ENCODE results near the gene ANKRD10. TPM values are rescaled to one million over a fixed set of nuclear protein-coding genes. Genes with fewer than 3 reads are reported as not detected.
"Not testable (repeated sequence)": the region's sequence is repeated elsewhere in the genome, so short reads cannot be mapped to it uniquely, and the experiment has no call there.

Gene ANKRD10
- total RNA-seq, 1 donor from 2014 or later, result 112 TPM

DNA sequence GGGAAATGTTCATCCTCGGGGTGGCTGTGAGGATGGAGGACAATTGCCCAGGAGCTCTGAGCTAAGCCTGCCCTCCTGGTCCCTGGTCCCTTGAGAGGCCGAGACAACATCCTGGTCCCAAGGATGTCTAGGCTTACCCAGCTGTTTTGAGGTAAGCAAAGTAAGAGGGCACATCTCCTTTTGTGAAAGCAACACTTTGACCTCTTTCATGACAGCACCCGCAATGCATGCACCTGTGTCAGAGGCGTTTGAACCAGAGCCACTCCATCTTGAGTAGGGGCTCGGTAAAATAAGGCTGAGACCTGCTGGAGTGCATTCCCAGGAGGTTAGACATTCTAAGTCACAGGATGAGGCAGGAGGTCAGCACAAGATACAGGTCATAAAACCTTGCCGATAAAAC is 43.1 kb upstream of the ANKRD10 start:
- no peak overlapping the region for H3K27ac Mint-ChIP-seq (ENCODE audit: unreplicated experiment)
- H3K4me1 Mint-ChIP-seq (ENCODE audit: low read depth), result peaks cover 24% of the 10 kb centered on the region
- DNase-seq (ENCODE audit: low spot score), result no peak
- no peaks in the 10 kb centered on the region for H3K27me3 Mint-ChIP-seq (ENCODE audit: low read depth)
- H3K9me3 Mint-ChIP-seq (ENCODE audit: low read depth), result peaks cover 6% of the 10 kb centered on the region
- TF ChIP-seq, protein P1, sequence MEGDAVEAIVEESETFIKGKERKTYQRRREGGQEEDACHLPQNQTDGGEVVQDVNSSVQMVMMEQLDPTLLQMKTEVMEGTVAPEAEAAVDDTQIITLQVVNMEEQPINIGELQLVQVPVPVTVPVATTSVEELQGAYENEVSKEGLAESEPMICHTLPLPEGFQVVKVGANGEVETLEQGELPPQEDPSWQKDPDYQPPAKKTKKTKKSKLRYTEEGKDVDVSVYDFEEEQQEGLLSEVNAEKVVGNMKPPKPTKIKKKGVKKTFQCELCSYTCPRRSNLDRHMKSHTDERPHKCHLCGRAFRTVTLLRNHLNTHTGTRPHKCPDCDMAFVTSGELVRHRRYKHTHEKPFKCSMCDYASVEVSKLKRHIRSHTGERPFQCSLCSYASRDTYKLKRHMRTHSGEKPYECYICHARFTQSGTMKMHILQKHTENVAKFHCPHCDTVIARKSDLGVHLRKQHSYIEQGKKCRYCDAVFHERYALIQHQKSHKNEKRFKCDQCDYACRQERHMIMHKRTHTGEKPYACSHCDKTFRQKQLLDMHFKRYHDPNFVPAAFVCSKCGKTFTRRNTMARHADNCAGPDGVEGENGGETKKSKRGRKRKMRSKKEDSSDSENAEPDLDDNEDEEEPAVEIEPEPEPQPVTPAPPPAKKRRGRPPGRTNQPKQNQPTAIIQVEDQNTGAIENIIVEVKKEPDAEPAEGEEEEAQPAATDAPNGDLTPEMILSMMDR (IDR thresholded peaks at IDR 0.05), result no peak
- H3K4me3 Mint-ChIP-seq (ENCODE audit: unreplicated experiment), result no peak overlapping the region
- no peaks in the 10 kb centered on the region for H3K36me3 Mint-ChIP-seq (ENCODE audit: low read depth)

DNA sequence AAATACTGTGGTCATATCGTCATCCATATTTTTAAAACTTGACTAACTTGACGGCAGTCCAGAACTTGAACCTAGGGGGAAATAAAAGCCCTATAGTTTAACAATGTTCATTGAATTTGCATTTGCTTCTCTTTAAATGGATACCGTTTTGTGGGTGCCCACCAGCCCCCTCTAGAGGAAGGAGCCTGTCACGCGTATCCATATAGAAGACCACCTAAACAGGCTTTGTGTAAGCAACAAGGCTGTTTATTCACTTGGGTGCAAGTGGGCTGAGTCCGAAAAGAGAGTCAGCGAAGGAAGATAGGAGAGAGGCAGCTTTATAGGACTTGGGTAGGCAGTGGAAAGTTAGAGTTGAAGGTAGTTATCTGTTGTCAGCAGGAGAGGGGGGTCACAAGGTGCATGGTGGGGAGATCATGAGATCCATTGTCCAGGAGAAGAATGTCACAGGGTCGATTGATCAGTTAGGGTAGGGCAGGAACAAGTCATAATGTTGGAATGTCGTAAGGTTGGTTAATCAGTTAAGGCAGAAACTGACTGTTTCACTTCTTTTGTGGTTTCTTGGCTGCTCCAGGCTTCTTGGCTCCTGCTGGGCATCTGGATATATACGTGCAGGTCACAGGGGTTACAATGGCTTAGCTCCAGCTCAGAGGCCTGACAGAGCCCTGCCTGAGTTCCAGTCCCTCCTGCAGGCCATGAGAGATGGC is 42.5 kb upstream of the ANKRD10 start:
- DNase-seq (ENCODE audit: low spot score), result no peak
- H3K9me3 Mint-ChIP-seq (ENCODE audit: low read depth), result peaks cover 6% of the 10 kb centered on the region
- no peaks in the 10 kb centered on the region for H3K27me3 Mint-ChIP-seq (ENCODE audit: low read depth)
- H3K36me3 Mint-ChIP-seq (ENCODE audit: low read depth), result no peaks in the 10 kb centered on the region
- H3K4me1 Mint-ChIP-seq (ENCODE audit: low read depth), result peaks cover 24% of the 10 kb centered on the region
- TF ChIP-seq, protein P1 (IDR thresholded peaks at IDR 0.05), result peak; percentile 64
- peak overlapping the region; percentile 65 for H3K27ac Mint-ChIP-seq (ENCODE audit: unreplicated experiment)
- H3K4me3 Mint-ChIP-seq (ENCODE audit: unreplicated experiment), result no peak overlapping the region

DNA sequence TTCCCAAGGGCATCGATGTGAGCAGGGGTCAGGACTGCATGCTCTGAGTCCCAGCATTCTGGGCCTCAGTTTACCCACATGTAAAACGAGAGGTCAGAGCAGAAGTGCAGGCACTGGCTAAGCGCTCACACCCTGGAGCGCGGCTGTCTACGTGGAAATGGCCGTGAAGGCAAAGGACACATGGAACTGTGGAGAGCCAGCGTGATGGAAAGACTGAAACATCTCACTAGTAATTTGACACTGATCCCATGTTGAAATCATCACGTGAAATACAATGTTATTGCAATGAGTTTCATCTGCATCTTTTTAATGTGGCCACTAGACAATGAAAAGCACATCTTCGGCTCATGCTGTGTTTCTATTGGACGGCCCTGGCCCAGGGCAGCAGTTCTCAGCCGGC is 41.3 kb upstream of the ANKRD10 start:
- Mint-ChIP-seq H3K27ac (ENCODE audit: unreplicated experiment) (peak overlapping the region; percentile 41), H3K4me1 (ENCODE audit: low read depth) (peaks cover 32% of the 10 kb centered on the region)
- H3K4me3 Mint-ChIP-seq (ENCODE audit: unreplicated experiment); H3K9me3 Mint-ChIP-seq (ENCODE audit: low read depth); H3K27me3 Mint-ChIP-seq (ENCODE audit: low read depth); DNase-seq (ENCODE audit: low spot score); H3K36me3 Mint-ChIP-seq (ENCODE audit: low read depth): not testable (repeated sequence)

DNA sequence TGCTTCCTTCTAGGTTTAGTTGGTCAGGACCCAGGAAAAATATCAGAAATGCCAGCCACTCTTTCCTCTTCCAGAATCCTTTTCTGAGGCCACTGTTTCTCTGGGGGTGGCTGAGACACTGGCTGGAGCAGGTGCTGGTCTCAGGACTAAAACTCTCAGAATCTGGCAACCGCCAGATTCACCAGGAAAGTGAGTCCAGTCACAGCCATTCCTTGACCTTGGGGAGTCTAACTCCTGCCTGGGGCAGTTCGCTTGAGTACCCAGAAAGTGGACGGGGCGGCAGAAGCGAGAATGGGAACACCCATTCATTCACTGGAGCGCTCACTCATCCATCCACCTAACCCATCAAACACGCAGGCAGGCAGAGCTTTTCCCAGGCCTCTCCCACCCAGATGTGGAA is 40.7 kb upstream of the ANKRD10 start:
- DNase-seq (ENCODE audit: low spot score); H3K36me3 Mint-ChIP-seq (ENCODE audit: low read depth); H3K9me3 Mint-ChIP-seq (ENCODE audit: low read depth); H3K27me3 Mint-ChIP-seq (ENCODE audit: low read depth); H3K4me3 Mint-ChIP-seq (ENCODE audit: unreplicated experiment): not testable (repeated sequence)
- Mint-ChIP-seq H3K27ac (ENCODE audit: unreplicated experiment) (peak overlapping the region; percentile 100), H3K4me1 (ENCODE audit: low read depth) (peaks cover 32% of the 10 kb centered on the region)

DNA sequence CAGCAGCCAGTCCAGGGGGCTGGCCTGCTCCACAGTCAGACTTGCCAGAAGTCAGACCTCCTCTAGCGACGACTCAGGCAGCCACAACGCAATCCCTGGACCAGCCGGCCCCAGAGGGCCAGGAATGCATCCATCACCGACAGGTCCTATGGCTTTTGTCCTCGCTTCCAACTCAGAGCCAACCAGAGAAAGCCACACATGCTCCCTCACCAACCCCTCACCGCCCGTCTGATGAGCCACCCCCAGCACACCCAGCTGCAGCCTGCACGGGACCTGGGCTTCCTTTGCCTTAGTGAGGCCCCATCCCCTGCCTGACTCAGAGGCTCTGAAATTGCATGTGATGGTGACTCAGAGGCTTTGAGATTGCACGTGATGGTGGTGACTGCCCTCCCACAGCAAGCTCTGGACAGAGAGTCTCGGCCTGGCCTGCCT is 40.2 kb upstream of the ANKRD10 start:
- H3K4me1 Mint-ChIP-seq (ENCODE audit: low read depth), result peaks cover 32% of the 10 kb centered on the region
- peak overlapping the region; percentile 100 for H3K27ac Mint-ChIP-seq (ENCODE audit: unreplicated experiment)
- not testable (repeated sequence) for H3K27me3 Mint-ChIP-seq (ENCODE audit: low read depth); H3K36me3 Mint-ChIP-seq (ENCODE audit: low read depth); H3K9me3 Mint-ChIP-seq (ENCODE audit: low read depth); H3K4me3 Mint-ChIP-seq (ENCODE audit: unreplicated experiment); DNase-seq (ENCODE audit: low spot score)

DNA sequence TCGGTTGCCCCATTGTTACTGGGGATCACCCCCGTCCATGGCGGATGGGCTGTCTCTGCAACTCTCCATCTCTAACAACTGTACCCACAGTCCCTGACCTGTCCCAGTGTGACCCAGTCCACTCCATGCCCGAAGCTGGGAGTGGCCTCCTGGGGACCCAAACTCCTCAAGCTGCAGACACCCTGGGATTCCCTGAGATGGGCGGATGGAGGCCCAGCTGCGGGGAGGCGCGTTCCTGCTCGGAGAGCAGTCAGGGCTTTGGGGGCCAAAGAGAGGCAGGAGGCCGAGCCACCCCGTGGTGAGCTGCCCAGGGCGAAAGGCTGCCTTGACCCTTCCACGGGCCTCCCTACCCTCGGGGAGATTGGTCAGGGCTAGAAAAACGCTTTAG is 39.7 kb upstream of the ANKRD10 start:
- H3K27me3 Mint-ChIP-seq (ENCODE audit: low read depth); H3K9me3 Mint-ChIP-seq (ENCODE audit: low read depth); DNase-seq (ENCODE audit: low spot score); H3K36me3 Mint-ChIP-seq (ENCODE audit: low read depth): not testable (repeated sequence)
- peak overlapping the region; percentile 100 for H3K27ac Mint-ChIP-seq (ENCODE audit: unreplicated experiment)
- peaks cover 32% of the 10 kb centered on the region for H3K4me1 Mint-ChIP-seq (ENCODE audit: low read depth)
- peak overlapping the region; percentile 6 for H3K4me3 Mint-ChIP-seq (ENCODE audit: unreplicated experiment)

DNA sequence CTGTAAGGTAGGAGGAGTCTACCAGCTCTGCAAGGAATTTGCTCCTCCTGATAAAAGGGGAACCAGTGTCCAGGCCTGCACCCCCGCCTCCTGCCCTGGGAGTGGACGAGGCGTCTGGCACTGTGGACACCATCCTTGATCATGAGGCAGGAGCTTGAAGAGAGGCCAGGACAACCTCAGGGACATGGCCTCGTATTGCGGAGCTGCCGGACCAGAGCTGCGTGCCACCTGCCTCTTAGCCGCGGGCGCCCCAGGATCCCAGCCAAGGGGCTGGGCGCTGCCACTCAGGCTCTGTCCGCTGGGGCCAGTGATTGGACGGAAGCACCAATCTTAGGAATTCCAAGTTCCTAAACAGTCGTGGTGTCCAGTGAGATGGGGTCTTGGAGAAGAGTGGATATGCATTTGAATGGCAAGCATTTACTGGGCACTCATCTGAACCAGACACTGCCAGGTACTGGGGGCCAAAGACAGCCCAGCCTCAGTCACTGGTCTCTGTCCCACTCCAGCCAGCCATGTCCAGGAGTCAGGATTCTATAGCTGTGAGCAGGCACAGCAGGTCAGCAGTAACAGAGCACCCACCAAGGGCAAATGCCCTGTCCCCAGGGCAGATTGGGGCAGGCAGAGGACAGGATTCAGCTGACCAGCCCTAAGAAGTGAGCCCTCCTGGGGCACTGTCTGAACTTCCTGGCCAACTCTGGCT is 39.1 kb upstream of the ANKRD10 start:
- Mint-ChIP-seq H3K4me3 (ENCODE audit: unreplicated experiment) (no peak overlapping the region), H3K9me3 (ENCODE audit: low read depth) (peaks cover 3% of the 10 kb centered on the region), H3K4me1 (ENCODE audit: low read depth) (peaks cover 32% of the 10 kb centered on the region), H3K36me3 (ENCODE audit: low read depth) (no peaks in the 10 kb centered on the region), H3K27ac (ENCODE audit: unreplicated experiment) (peak overlapping the region; percentile 100), H3K27me3 (ENCODE audit: low read depth) (no peaks in the 10 kb centered on the region)
- no peak for DNase-seq (ENCODE audit: low spot score)
- TF ChIP-seq, protein P1 (IDR thresholded peaks at IDR 0.05), result no peak

Data from chondrocyte (in vitro differentiated cells).